Measurements from ENCODE around the gene MOXD1. TPM values are rescaled to one million over a fixed set of nuclear protein-coding genes. Genes with fewer than 3 reads are reported as not detected.

MOXD1 gene
- polyA plus RNA-seq, 1 donor (not counting 4 experiments of a cell fraction or from before 2014, with no cell fraction given) = 2.7 TPM

DNA sequence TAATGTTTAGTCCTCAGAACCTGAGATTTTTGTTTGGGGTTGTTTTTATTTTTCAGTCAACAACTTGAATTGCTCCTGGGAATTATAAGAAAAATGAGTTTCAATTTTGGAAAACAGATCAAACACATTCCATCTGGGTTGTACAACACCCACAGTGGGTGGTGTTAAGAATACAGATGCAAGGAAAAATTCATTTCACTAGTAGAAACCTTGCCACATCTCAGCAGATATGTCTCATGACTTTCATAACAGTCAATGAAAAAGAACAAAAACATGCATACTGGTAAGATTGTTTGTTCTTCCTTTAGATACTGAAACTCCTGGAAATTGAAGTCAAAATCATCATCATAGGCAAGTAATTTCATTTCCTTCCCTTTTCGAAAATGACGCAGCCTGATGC is 78.9 kb downstream of the MOXD1 start:
- dilution Hi-C loops (cut with MboI; ENCODE audit: extremely low pct_ligation_motif_present, low sequenced_read_pairs) = no loop called here

GRCh38 chr6:132320007-132320406 is 81.3 kb downstream of the MOXD1 start:
- no peaks in the 10 kb centered on the region for H3K9me1 ChIP-seq (ENCODE audit: control insufficient read depth, extremely low read depth, insufficient read depth, low read length)
- H3K27ac ChIP-seq (ENCODE audit: control insufficient read depth, insufficient read depth, low read length) = no peak overlapping the region
- FAIRE-seq = no peak
- H3K79me2 ChIP-seq (ENCODE audit: control insufficient read depth, insufficient read depth, low read length) = no peaks in the 10 kb centered on the region
- no peaks in the 10 kb centered on the region for H3K4me1 ChIP-seq (ENCODE audit: control insufficient read depth, extremely low read depth, insufficient read depth, low read length)
- H2AFZ ChIP-seq (ENCODE audit: control insufficient read depth, low read length) = no peak overlapping the region
- no peaks in the 10 kb centered on the region for H4K20me1 ChIP-seq (ENCODE audit: control insufficient read depth, extremely low read depth, insufficient read depth, low read length)
- H3K36me3 ChIP-seq (ENCODE audit: control insufficient read depth in 2 of 2, extremely low read depth in 1 of 2, insufficient read depth in 2 of 2, low read length in 2 of 2) = no peaks in the 10 kb centered on the region
- no peaks in the 10 kb centered on the region for H3K9me3 ChIP-seq (ENCODE audit: control insufficient read depth, low read depth, low read length)
- H3K4me3 ChIP-seq (ENCODE audit: control insufficient read depth in 2 of 3, extremely low read depth in 1 of 3, insufficient read depth in 2 of 3, low read depth in 1 of 3, low read length in 3 of 3) = no peak overlapping the region
- dilution Hi-C loops (cut with MboI; ENCODE audit: extremely low pct_ligation_motif_present, low sequenced_read_pairs) = no loop called here
- TF ChIP-seq, protein P1, sequence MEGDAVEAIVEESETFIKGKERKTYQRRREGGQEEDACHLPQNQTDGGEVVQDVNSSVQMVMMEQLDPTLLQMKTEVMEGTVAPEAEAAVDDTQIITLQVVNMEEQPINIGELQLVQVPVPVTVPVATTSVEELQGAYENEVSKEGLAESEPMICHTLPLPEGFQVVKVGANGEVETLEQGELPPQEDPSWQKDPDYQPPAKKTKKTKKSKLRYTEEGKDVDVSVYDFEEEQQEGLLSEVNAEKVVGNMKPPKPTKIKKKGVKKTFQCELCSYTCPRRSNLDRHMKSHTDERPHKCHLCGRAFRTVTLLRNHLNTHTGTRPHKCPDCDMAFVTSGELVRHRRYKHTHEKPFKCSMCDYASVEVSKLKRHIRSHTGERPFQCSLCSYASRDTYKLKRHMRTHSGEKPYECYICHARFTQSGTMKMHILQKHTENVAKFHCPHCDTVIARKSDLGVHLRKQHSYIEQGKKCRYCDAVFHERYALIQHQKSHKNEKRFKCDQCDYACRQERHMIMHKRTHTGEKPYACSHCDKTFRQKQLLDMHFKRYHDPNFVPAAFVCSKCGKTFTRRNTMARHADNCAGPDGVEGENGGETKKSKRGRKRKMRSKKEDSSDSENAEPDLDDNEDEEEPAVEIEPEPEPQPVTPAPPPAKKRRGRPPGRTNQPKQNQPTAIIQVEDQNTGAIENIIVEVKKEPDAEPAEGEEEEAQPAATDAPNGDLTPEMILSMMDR (optimal IDR thresholded peaks at IDR 0.05 in 1 of 3, IDR thresholded peaks at IDR 0.05 in 1 of 3, conservative IDR thresholded peaks at IDR 0.05 in 1 of 3; ENCODE audit: extremely low read depth in 1 of 3, insufficient read depth in 2 of 3, low read length in 3 of 3) = no peak
- TF ChIP-seq EZH2 (IDR thresholded peaks at IDR 0.05; ENCODE audit: low read length) = no peak
- H3K27me3 ChIP-seq (ENCODE audit: control insufficient read depth, extremely low read depth, insufficient read depth, low read length) = no peaks in the 10 kb centered on the region
- no peak for DNase-seq (ENCODE audit: low read depth, low spot score)
- H3K9ac ChIP-seq (ENCODE audit: control insufficient read depth, extremely low read depth, insufficient read depth, low read length) = no peak overlapping the region
- H3K4me2 ChIP-seq (ENCODE audit: control insufficient read depth, extremely low read depth, insufficient read depth, low read depth, low read length) = no peak overlapping the region

More for the DNA sequence above, 78.9 kb downstream of the MOXD1 start:
- H3K4me1 ChIP-seq (ENCODE audit: control insufficient read depth, extremely low read depth, insufficient read depth, low read length) = no peaks in the 10 kb centered on the region
- no peaks in the 10 kb centered on the region for H3K79me2 ChIP-seq (ENCODE audit: control insufficient read depth, insufficient read depth, low read length)
- DNase-seq (ENCODE audit: low read depth, low spot score) (no peak), FAIRE-seq (no peak)
- peak overlapping the region; percentile 53 for H3K4me2 ChIP-seq (ENCODE audit: control insufficient read depth, extremely low read depth, insufficient read depth, low read depth, low read length)
- no peaks in the 10 kb centered on the region for H3K9me3 ChIP-seq (ENCODE audit: control insufficient read depth, low read depth, low read length)
- no peak overlapping the region for H3K27ac ChIP-seq (ENCODE audit: control insufficient read depth, insufficient read depth, low read length)
- no peaks in the 10 kb centered on the region for H4K20me1 ChIP-seq (ENCODE audit: control insufficient read depth, extremely low read depth, insufficient read depth, low read length)
- TF ChIP-seq EZH2 (IDR thresholded peaks at IDR 0.05; ENCODE audit: low read length) = no peak
- TF ChIP-seq, protein P1 (optimal IDR thresholded peaks at IDR 0.05 in 1 of 3, IDR thresholded peaks at IDR 0.05 in 1 of 3, conservative IDR thresholded peaks at IDR 0.05 in 1 of 3; ENCODE audit: extremely low read depth in 1 of 3, insufficient read depth in 2 of 3, low read length in 3 of 3) = no peak
- no peaks in the 10 kb centered on the region for H3K9me1 ChIP-seq (ENCODE audit: control insufficient read depth, extremely low read depth, insufficient read depth, low read length)
- no peak overlapping the region for H3K9ac ChIP-seq (ENCODE audit: control insufficient read depth, extremely low read depth, insufficient read depth, low read length)
- peak overlapping the region; percentile 71 for H2AFZ ChIP-seq (ENCODE audit: control insufficient read depth, low read length)
- H3K4me3 ChIP-seq (ENCODE audit: control insufficient read depth in 2 of 3, extremely low read depth in 1 of 3, insufficient read depth in 2 of 3, low read depth in 1 of 3, low read length in 3 of 3) = peak overlapping the region in 2 of 3 experiments; percentile 1 to 4
- no peaks in the 10 kb centered on the region for H3K27me3 ChIP-seq (ENCODE audit: control insufficient read depth, extremely low read depth, insufficient read depth, low read length)
- no peaks in the 10 kb centered on the region for H3K36me3 ChIP-seq (ENCODE audit: control insufficient read depth in 2 of 2, extremely low read depth in 1 of 2, insufficient read depth in 2 of 2, low read length in 2 of 2)

All from keratinocyte (primary cell).